Upper lobe of left lung (tissue), 6 donors: ENCODE measurements around the gene DMRT2. TPM values are rescaled to one million over a fixed set of nuclear protein-coding genes. Genes with fewer than 3 reads are reported as not detected.
A peak's percentile ranks its signal among the peaks of the same experiment; 100 is the strongest.

Experiments used
- ATAC-seq, 2 donors: fragments of 200-7000 bp; cut with Tn5 transposase; one replicate each; pipeline ENCODE4 v1.9.1; 2022; ENCODE audit warnings: mild to moderate bottlenecking in 2 of 2, moderate library complexity in 2 of 2; ENCODE audit not compliant: low FRiP score in 2 of 2
- DNase-seq, 2 donors: peaks; one replicate each; pipeline ENCODE4 v3.0.0-alpha.2; 2019 to 2020
- H3K27ac ChIP-seq, 4 donors: fragments of 200-600 bp; sonication (generic); one replicate each; pipeline ENCODE4 v1.5.1; 2016 to 2019
- H3K27me3 ChIP-seq, 4 donors: fragments of 200-600 bp; sonication (generic); one replicate each; pipeline ENCODE4 v1.5.1; 2017 to 2019
- H3K36me3 ChIP-seq, 4 donors: fragments of 200-600 bp; sonication (generic); one replicate each; pipeline ENCODE4 v1.5.1; 2016 to 2019
- H3K4me1 ChIP-seq, 4 donors: fragments of 200-600 bp; sonication (generic); one replicate each; pipeline ENCODE4 v1.5.1; 2018 to 2019
- H3K4me3 ChIP-seq, 4 donors: fragments of 200-600 bp; sonication (generic); one replicate each; pipeline ENCODE4 v1.5.1; 2017 to 2019; ENCODE audit warnings: mild to moderate bottlenecking in 2 of 4, moderate library complexity in 1 of 4
- H3K9me3 ChIP-seq, 4 donors: fragments of 200-600 bp; sonication (generic); one replicate each; pipeline ENCODE4 v1.5.1; 2018 to 2019
- CTCF ChIP-seq, 6 experiments: fragments of 450-650 bp in 4 of 6; fragments of 200-600 bp in 2 of 6; sonication (generic) in 2 of 6; IDR thresholded peaks; one replicate each; pipeline ENCODE4 v1.5.1; 2016 to 2019; ENCODE audit warnings: antibody characterized with exemption in 6 of 6
- EP300 ChIP-seq, 4 donors: sonication (generic); formaldehyde crosslinking; IDR thresholded peaks; one replicate each; pipeline ENCODE4 v1.5.1; 2017; ENCODE audit warnings: antibody characterized with exemption in 4 of 4, control low read depth in 2 of 4
- POLR2A ChIP-seq, 4 donors: fragments of 450-650 bp; IDR thresholded peaks; one replicate each; pipeline ENCODE4 v1.5.1; 2016 to 2017; ENCODE audit warnings: antibody characterized with exemption in 4 of 4, mild to moderate bottlenecking in 2 of 4
- POLR2AphosphoS5 ChIP-seq, 2 donors: sonication (generic); formaldehyde crosslinking; IDR thresholded peaks; one replicate each; pipeline ENCODE4 v1.5.1; 2017; ENCODE audit warnings: antibody characterized with exemption in 2 of 2
- WGBS, 2 donors: methylation state at CpG; one replicate each; pipeline ENCODE4 v1.1.5; 2017 to 2018; 5-methylcytosine and 5-hydroxymethylcytosine counted together
- total RNA-seq, 6 donors: library from RNA; depleted of rRNA in 4 of 6; stranded (reverse); fragments of >200 nt in 4 of 6; gene quantifications; one replicate each; pipeline versions ENCODE4 v1.1.0 to v1.2.1, GENCODE V29; 2016 to 2021
- donor health status: DM: no; HTN: no; CAD: no; lungs with moderate emphysema.
- donor health status: DM: no; HTN: yes; CAD: no; lungs with severe emphysema.

The DMRT2 gene
- total RNA-seq, 6 donors from 2014 or later: 0.43 to 0.84 (median 0.78) TPM; not detected in 2

- TF ChIP-seq POLR2A (IDR thresholded peaks at IDR 0.05): no peak
- no peak for TF ChIP-seq CTCF (IDR thresholded peaks at IDR 0.05)
- no peak for TF ChIP-seq POLR2AphosphoS5 (IDR thresholded peaks at IDR 0.05)
- TF ChIP-seq EP300 (IDR thresholded peaks at IDR 0.05): no peak
- DNase-seq (no peak), ATAC-seq (no peak)
- Histone ChIP-seq H3K4me3 (no peak overlapping the region), H3K36me3 (no peaks in the 10 kb centered on the region), H3K27ac (no peak overlapping the region), H3K4me1 (peaks cover 47 to 73% (median 53%) of the 10 kb centered on the region in 4 donors), H3K27me3 (peaks cover 0 to 81% (median 51%) of the 10 kb centered on the region in 4 donors), H3K9me3 (no peaks in the 10 kb centered on the region)
- WGBS, 2 donors: 15 to 26% methylated on average over 15 of the region's 15 CpGs
Measured at GRCh38 chr9:1048811-1049210, 1.3 kb upstream of the DMRT2 start.

- DNase-seq: no peak
- Histone ChIP-seq H3K4me1 (peaks cover 47 to 73% (median 52%) of the 10 kb centered on the region in 4 donors), H3K27ac (no peak overlapping the region), H3K36me3 (no peaks in the 10 kb centered on the region), H3K27me3 (peaks cover 0 to 81% (median 50%) of the 10 kb centered on the region in 4 donors), H3K4me3 (peak overlapping the region in 2 of 4 donors; percentile 13 to 34), H3K9me3 (no peaks in the 10 kb centered on the region)
- 10 to 11% methylated on average over 12 of the region's 12 CpGs for WGBS, 2 donors
- no peak for ATAC-seq
- TF ChIP-seq EP300 (IDR thresholded peaks at IDR 0.05) (no peak), POLR2AphosphoS5 (IDR thresholded peaks at IDR 0.05) (no peak), CTCF (IDR thresholded peaks at IDR 0.05) (no peak), POLR2A (IDR thresholded peaks at IDR 0.05) (no peak)
Measured at GRCh38 chr9:1049641-1050040, 516 bp upstream of the DMRT2 start.

GRCh38 chr9:1051210-1051583 lies 1.0 kb downstream of the DMRT2 start:
- WGBS, 2 donors: 13 to 18% methylated on average over 11 to 12 of the region's 13 CpGs
- TF ChIP-seq POLR2A (IDR thresholded peaks at IDR 0.05): no peak
- no peak for TF ChIP-seq EP300 (IDR thresholded peaks at IDR 0.05)
- no peak for TF ChIP-seq POLR2AphosphoS5 (IDR thresholded peaks at IDR 0.05)
- TF ChIP-seq CTCF (IDR thresholded peaks at IDR 0.05): no peak
- H3K27ac ChIP-seq: peak overlapping the region in 3 of 4 donors; percentile 6 to 48 (median 8)
- peaks cover 0 to 76% (median 38%) of the 10 kb centered on the region in 4 donors for H3K27me3 ChIP-seq
- ATAC-seq: peak in 1 of 2 donors; percentile 35
- DNase-seq: no peak
- H3K36me3 ChIP-seq: no peaks in the 10 kb centered on the region
- peaks cover 40 to 63% (median 48%) of the 10 kb centered on the region in 4 donors for H3K4me1 ChIP-seq
- peak overlapping the region in 3 of 4 donors; percentile 28 to 37 (median 37) for H3K4me3 ChIP-seq
- H3K9me3 ChIP-seq: no peaks in the 10 kb centered on the region

- DNase-seq (peak; percentile 61 to 90), ATAC-seq (peak in 1 of 2 donors; percentile 37)
- Histone ChIP-seq H3K36me3 (no peaks in the 10 kb centered on the region), H3K4me3 (peak overlapping the region in 3 of 4 donors; percentile 28 to 37 (median 37)), H3K9me3 (no peaks in the 10 kb centered on the region), H3K4me1 (peaks cover 39 to 58% (median 47%) of the 10 kb centered on the region in 4 donors), H3K27me3 (peaks cover 0 to 74% (median 33%) of the 10 kb centered on the region in 4 donors), H3K27ac (peak overlapping the region in 3 of 4 donors; percentile 6 to 48 (median 8))
- 0 to 1% methylated on average over 9 to 45 of the region's 90 CpGs for whole genome bisulfite sequencing, 2 donors
- TF ChIP-seq POLR2A (IDR thresholded peaks at IDR 0.05): no peak
- TF ChIP-seq CTCF (IDR thresholded peaks at IDR 0.05): peak in 2 of 6 experiments; percentile 25 to 32
Measured at GRCh38 chr9:1051584-1052275, 1.6 kb downstream of the DMRT2 start.
